HUES64 (cell line): ENCODE results near the gene PEX16.
"Not testable (repeated sequence)": the region's sequence is repeated elsewhere in the genome, so short reads cannot be mapped to it uniquely, and the experiment has no call there.

ENCODE experiments used
- H3K27ac ChIP-seq: 2 replicates; pipeline ENCODE4 v1.7.0; 2013; ENCODE audit warnings: low read depth, low read length, inconsistent platforms
- H3K27me3 ChIP-seq: 2 replicates; pipeline ENCODE4 v1.6.1; 2013; ENCODE audit warnings: mild to moderate bottlenecking, low read length; ENCODE audit not compliant: insufficient read depth
- H3K36me3 ChIP-seq: 2 replicates; pipeline ENCODE4 v1.6.1; 2013; ENCODE audit warnings: mild to moderate bottlenecking, low read length; ENCODE audit not compliant: insufficient read depth
- H3K4me1 ChIP-seq: 2 replicates; pipeline ENCODE4 v1.6.1; 2013; ENCODE audit warnings: mild to moderate bottlenecking, low read length, moderate library complexity; ENCODE audit not compliant: insufficient read depth
- H3K4me3 ChIP-seq: 2 replicates; pipeline ENCODE4 v1.5.1; 2013; ENCODE audit warnings: mild to moderate bottlenecking, low read length, moderate library complexity
- H3K9ac ChIP-seq: 2 replicates; pipeline ENCODE4 v1.6.1; 2013; ENCODE audit warnings: mild to moderate bottlenecking, low read depth, low read length
- H3K9me3 ChIP-seq: 2 replicates; pipeline ENCODE4 v1.6.1; 2013; ENCODE audit warnings: low read depth, low read length; ENCODE audit not compliant: insufficient read depth
- WGBS: fragments of 150-250, 120-280 bp; methylation state at CpG from one replicate; pipeline ENCODE4 v1.1.7; 2013; ENCODE audit warnings: missing lambda C conversion rate; 5-methylcytosine and 5-hydroxymethylcytosine counted together

PEX16 gene

GRCh38 chr11:45901626-45902025 lies 16.1 kb downstream of the PEX16 start:
- 93% methylated on average over 6 of the region's 6 CpGs for WGBS
- Histone ChIP-seq H3K4me3 (no peak overlapping the region), H3K9ac (no peak overlapping the region), H3K27ac (no peak overlapping the region), H3K4me1 (peaks cover 13% of the 10 kb centered on the region; the same call in 1 of the 2 replicates), H3K9me3 (no peaks in the 10 kb centered on the region), H3K27me3 (peaks cover 11% of the 10 kb centered on the region), H3K36me3 (peaks cover 28% of the 10 kb centered on the region)

GRCh38 chr11:45900916-45901617 lies 16.6 kb downstream of the PEX16 start:
- Histone ChIP-seq H3K4me1 (peaks cover 13% of the 10 kb centered on the region; the same call in 1 of the 2 replicates), H3K9me3 (no peaks in the 10 kb centered on the region), H3K4me3 (peak overlapping the region; percentile 65; the same call in 1 of the 2 replicates), H3K9ac (no peak overlapping the region), H3K27me3 (peaks cover 11% of the 10 kb centered on the region), H3K27ac (no peak overlapping the region), H3K36me3 (peaks cover 26% of the 10 kb centered on the region)
- 38% methylated on average over 8 of the region's 8 CpGs for WGBS

DNA sequence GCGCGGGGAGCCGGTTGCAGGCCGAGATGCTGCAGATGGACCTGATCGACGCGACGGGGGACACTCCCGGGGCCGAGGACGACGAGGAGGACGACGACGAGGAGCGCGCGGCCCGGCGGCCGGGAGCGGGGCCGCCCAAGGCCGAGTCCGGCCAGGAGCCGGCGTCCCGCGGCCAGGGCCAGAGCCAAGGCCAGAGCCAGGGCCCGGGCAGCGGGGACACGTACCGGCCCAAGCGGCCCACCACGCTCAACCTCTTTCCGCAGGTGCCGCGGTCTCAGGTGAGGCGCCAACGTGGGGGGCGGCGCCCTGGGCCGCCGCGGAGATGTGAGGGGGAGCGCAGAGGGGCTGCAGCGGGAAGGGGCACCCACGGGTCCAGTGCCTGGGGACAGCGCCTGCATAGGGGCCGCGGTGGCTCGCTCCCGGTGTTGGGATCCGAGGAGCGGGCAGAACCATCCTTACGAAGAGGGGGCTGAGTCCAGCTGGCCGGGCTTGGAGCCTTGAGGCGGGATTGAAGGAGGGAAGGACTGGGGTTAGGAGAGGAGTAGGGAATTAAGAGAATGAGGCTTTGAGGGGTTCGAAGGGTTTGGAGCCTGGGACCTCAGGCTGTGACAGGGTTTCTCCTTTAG lies 17.4 kb downstream of the PEX16 start:
- H3K27me3 ChIP-seq: peaks cover 11% of the 10 kb centered on the region
- peak overlapping the region; percentile 65 for H3K4me3 ChIP-seq
- not testable (repeated sequence) for H3K27ac ChIP-seq, H3K9me3 ChIP-seq
- WGBS: 3% methylated on average over 30 of the region's 59 CpGs
- H3K9ac ChIP-seq: peak overlapping the region; percentile 29
- peaks cover 13% of the 10 kb centered on the region; the same call in 1 of the 2 replicates for H3K4me1 ChIP-seq
- H3K36me3 ChIP-seq: peaks cover 26% of the 10 kb centered on the region

- Histone ChIP-seq H3K4me3 (peak overlapping the region; percentile 65), H3K27ac (peak overlapping the region; percentile 90), H3K9me3 (no peaks in the 10 kb centered on the region), H3K9ac (peak overlapping the region; percentile 70), H3K4me1 (peaks cover 13% of the 10 kb centered on the region; the same call in 1 of the 2 replicates), H3K36me3 (peaks cover 23% of the 10 kb centered on the region), H3K27me3 (peaks cover 11% of the 10 kb centered on the region)
- under 1% methylated on average over 59 of the region's 62 CpGs for WGBS
Measured at GRCh38 chr11:45899448-45900174, 18.1 kb downstream of the PEX16 start.

DNA sequence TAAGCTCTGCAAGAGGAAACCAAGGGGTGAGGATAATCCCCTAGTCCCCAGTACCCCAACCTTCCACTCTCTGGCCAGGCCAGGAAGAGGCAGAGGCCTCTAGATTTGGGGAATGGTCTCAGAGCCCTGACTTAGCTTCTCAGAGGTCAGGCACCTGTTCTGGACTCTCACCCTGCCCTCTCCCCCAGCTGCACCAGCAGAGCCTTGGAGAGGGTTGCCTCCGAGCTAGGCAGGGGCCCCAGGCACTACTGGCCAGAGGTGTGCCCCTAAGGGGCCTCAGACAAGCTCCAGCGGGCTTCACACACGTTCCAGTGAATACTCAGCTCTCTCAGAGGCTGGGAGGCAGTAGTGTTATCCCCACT lies 18.6 kb downstream of the PEX16 start:
- H3K4me3 ChIP-seq: peak overlapping the region; percentile 65
- 9% methylated on average over 3 of the region's 3 CpGs for WGBS
- H3K27me3 ChIP-seq: peaks cover 11% of the 10 kb centered on the region
- peaks cover 13% of the 10 kb centered on the region; the same call in 1 of the 2 replicates for H3K4me1 ChIP-seq
- H3K27ac ChIP-seq: peak overlapping the region; percentile 64; the same call in 1 of the 2 replicates
- no peak overlapping the region for H3K9ac ChIP-seq
- no peaks in the 10 kb centered on the region for H3K9me3 ChIP-seq
- H3K36me3 ChIP-seq: peaks cover 17% of the 10 kb centered on the region; the same call in 1 of the 2 replicates

DNA sequence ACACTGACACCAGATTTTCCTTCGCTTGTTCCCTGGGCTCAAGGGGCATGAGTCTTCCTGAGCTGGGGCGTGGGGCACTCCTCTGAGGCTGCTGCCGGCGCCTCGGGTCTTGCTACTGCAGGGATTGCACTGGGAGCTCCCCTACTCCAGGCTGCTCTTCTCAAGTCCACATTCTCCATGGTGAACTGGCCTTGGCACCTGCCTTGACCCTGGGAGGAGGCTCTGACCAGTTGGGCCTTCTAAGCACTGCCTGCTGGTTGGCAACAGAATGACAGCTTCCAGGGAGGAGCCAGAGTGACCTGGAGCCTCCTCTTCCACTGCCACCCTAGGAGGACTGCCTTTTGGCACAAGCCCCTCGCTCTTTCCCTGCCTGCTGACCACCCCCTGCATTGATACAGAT lies 20.1 kb downstream of the PEX16 start:
- H3K9me3 ChIP-seq: no peaks in the 10 kb centered on the region
- H3K9ac ChIP-seq: no peak overlapping the region
- no peak overlapping the region for H3K4me3 ChIP-seq
- peaks cover 11% of the 10 kb centered on the region for H3K27me3 ChIP-seq
- peaks cover 3% of the 10 kb centered on the region; the same call in 1 of the 2 replicates for H3K36me3 ChIP-seq
- WGBS: 89% methylated on average over 6 of the region's 6 CpGs
- H3K4me1 ChIP-seq: peaks cover 25% of the 10 kb centered on the region
- H3K27ac ChIP-seq: no peak overlapping the region

DNA sequence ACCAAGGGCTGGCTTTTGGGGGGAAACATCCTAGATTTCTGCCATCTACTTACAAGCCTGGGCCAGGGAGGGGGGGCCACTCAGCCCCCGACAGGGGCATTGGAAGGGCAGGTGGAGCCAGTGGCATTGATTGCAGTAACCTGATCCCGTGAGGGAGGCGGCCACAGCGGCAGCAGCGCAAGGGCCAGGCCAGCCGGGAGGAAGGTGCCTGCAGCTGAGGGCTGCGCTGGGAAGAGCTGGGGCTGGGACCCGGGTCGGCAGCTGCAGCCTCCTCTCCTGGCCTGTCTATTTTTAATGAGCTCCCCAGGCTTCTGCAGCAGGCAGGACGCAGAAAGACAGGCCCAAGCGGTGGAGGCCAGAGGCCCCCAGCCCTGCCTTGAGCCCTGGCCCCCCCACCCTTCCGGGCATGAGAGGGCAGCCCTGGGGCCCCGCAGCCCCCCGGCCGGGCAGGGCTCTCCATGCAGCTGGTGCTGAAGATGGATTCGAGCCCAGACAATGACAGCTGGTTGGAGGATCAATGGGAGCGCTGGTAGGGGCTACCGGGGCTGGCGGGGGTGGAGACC lies 21.2 kb downstream of the PEX16 start:
- no peaks in the 10 kb centered on the region for H3K9me3 ChIP-seq
- H3K27me3 ChIP-seq: peaks cover 11% of the 10 kb centered on the region
- peak overlapping the region; percentile 16; the same call in 1 of the 2 replicates for H3K4me3 ChIP-seq
- WGBS: 19% methylated on average over 19 of the region's 19 CpGs
- H3K36me3 ChIP-seq: no peaks in the 10 kb centered on the region
- no peak overlapping the region for H3K27ac ChIP-seq
- H3K4me1 ChIP-seq: peaks cover 25% of the 10 kb centered on the region
- H3K9ac ChIP-seq: no peak overlapping the region

- WGBS: 93% methylated on average over 6 of the region's 8 CpGs
- Histone ChIP-seq H3K9me3 (no peaks in the 10 kb centered on the region), H3K4me1 (peaks cover 19% of the 10 kb centered on the region), H3K4me3 (no peak overlapping the region), H3K27me3 (peaks cover 5% of the 10 kb centered on the region), H3K27ac (no peak overlapping the region), H3K9ac (no peak overlapping the region), H3K36me3 (no peaks in the 10 kb centered on the region)
Measured at GRCh38 chr11:45895553-45896259, 22.0 kb downstream of the PEX16 start.

DNA sequence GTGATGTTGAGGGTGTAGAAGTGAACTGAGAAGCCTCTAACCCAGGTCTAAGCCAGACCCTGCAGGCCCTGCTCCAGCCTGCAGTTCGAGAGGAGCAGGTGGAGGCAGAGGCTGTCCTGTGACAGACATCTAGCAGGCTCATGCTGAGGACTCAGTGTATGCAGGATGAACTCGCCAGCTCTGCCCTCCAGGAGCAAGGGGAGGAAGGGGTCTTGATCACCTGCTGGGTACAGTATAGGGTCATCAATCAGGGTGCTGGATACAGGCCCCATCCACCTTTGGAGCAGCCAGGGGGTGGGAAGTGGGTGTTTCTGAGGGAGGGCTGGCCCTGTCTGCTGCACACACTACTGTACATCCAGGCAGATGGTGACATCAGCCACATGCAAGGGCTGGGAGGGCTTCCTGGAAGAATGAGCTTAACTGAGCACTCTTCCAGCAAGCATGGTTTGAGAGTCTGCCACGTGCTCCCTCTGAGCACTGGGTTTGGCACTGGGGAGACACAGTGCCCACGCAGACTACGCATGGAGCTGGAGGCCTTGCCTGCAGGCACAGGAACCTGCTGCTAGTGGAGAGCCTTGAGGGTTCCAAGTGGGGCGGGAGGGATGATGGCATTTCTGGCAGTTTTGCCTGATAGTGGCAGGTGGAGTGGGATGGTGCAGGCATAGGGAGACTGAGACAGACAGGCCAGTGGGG lies 23.0 kb downstream of the PEX16 start:
- WGBS: 86% methylated on average over 6 of the region's 6 CpGs
- peaks cover 17% of the 10 kb centered on the region for H3K4me1 ChIP-seq
- no peaks in the 10 kb centered on the region for H3K36me3 ChIP-seq
- H3K9me3 ChIP-seq: no peaks in the 10 kb centered on the region
- H3K4me3 ChIP-seq: no peak overlapping the region
- no peak overlapping the region for H3K27ac ChIP-seq
- H3K27me3 ChIP-seq: no peaks in the 10 kb centered on the region
- no peak overlapping the region for H3K9ac ChIP-seq

DNA sequence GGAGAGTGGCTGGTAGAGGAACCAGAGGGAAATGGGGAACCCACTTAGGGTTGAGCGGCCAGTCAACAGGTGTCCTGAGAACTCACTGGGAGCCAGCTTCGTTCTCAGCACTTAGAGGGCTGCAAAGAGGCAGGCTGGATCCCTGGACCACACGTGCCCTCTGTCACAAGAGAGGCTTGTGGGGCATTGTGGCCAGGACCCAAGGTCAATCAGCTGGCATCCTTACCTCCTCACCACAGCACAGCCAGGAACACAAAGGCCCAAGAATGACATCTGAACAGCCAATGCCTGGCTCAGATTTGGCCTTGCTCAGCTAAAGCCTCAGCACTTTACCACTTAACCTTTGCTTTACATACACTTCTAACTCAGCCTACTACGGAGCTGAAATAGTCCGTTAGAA lies 24.8 kb downstream of the PEX16 start:
- 73% methylated on average over 5 of the region's 5 CpGs for WGBS
- H3K9me3 ChIP-seq: no peaks in the 10 kb centered on the region
- no peak overlapping the region for H3K27ac ChIP-seq
- H3K27me3 ChIP-seq: no peaks in the 10 kb centered on the region
- no peaks in the 10 kb centered on the region for H3K36me3 ChIP-seq
- H3K9ac ChIP-seq: no peak overlapping the region
- H3K4me3 ChIP-seq: no peak overlapping the region
- H3K4me1 ChIP-seq: peaks cover 12% of the 10 kb centered on the region
